Panc1 (cell line): ENCODE measurements around the gene SLC22A23. TPM values are rescaled to one million over a fixed set of nuclear protein-coding genes. Genes with fewer than 3 reads are reported as not detected.

ENCODE experiments used
- ATAC-seq: fragments of 200-7000 bp; cut with Tn5 transposase; 2 replicates; pipeline ENCODE4 v1.9.1; 2020; ENCODE audit warnings: mild to moderate bottlenecking, moderate library complexity
- BruUV-seq: library from RNA; stranded (reverse); fragments of 400-500 nt; replicated peaks from 2 replicates; lab custom pipeline; 2021; lab: Mats Ljungman, UMichigan
- CTCF ChIA-PET: fragments of 300-600 bp; sonication (Branson Sonifier 250); formaldehyde crosslinking; loops from one replicate; lab custom pipeline; 2022; ENCODE audit warnings: antibody characterized with exemption; lab: Charles Lee
- POLR2A ChIA-PET: fragments of 300-600 bp; sonication (Branson Sonifier 250); formaldehyde crosslinking; loops from one replicate; lab custom pipeline; 2022; ENCODE audit warnings: antibody characterized with exemption; lab: Charles Lee
- DNase-seq: peaks from one replicate; pipeline ENCODE4 v3.0.0-alpha.2; 2010; ENCODE audit warnings: low read depth, low spot score
- H3K27ac ChIP-seq: 2 replicates; pipeline ENCODE4 v1.5.1; 2011; ENCODE audit warnings: mild to moderate bottlenecking, low read length, inconsistent platforms
- H3K27me3 ChIP-seq: fragments of 200-500 bp; sonication (Bioruptor generic); 2 replicates; pipeline ENCODE4 v1.6.0; 2014; ENCODE audit warnings: low read length, inconsistent platforms; ENCODE audit not compliant: control insufficient read depth, insufficient read depth
- H3K36me3 ChIP-seq: fragments of 200-500 bp; sonication (Bioruptor generic); 2 replicates; pipeline ENCODE4 v1.5.1; 2014; ENCODE audit warnings: inconsistent platforms, mild to moderate bottlenecking, low read length, moderate library complexity; ENCODE audit not compliant: control insufficient read depth, insufficient read depth
- H3K4me1 ChIP-seq: 2 replicates; pipeline ENCODE4 v1.5.1; 2011; ENCODE audit warnings: inconsistent platforms, mild to moderate bottlenecking, low read length, moderate library complexity; ENCODE audit not compliant: control insufficient read depth, insufficient read depth
- H3K4me3 ChIP-seq, 2 experiments: 2 replicates each; pipeline ENCODE4 v1.5.1; 2011 to 2012; ENCODE audit warnings: low read depth in 2 of 2, low read length in 2 of 2, mild to moderate bottlenecking in 2 of 2, inconsistent platforms in 1 of 2, moderate library complexity in 1 of 2
- H3K9me3 ChIP-seq: fragments of 200-500 bp; sonication (Bioruptor generic); 2 replicates; pipeline ENCODE4 v1.5.1; 2014; ENCODE audit warnings: low read depth, mild to moderate bottlenecking, inconsistent platforms, low read length, moderate library complexity; ENCODE audit not compliant: control insufficient read depth, insufficient read depth
- CTCF ChIP-seq: fragments of 450-650 bp; IDR thresholded peaks from 2 replicates; pipeline ENCODE4 v1.5.1; 2017; ENCODE audit warnings: mild to moderate bottlenecking
- POLR2AphosphoS5 ChIP-seq: IDR thresholded peaks from 2 replicates; pipeline ENCODE4 v1.6.1; 2012; ENCODE audit warnings: mild to moderate bottlenecking, low read depth, low read length, moderate library complexity
- REST ChIP-seq, 2 experiments: IDR thresholded peaks; 2 replicates each; pipeline ENCODE4 v1.6.1; 2011 to 2012; ENCODE audit warnings: low read depth in 2 of 2, control low read depth in 1 of 2, low read length in 1 of 2, mild to moderate bottlenecking in 1 of 2, moderate library complexity in 1 of 2; ENCODE audit not compliant: insufficient read depth in 1 of 2
- SIN3A ChIP-seq: IDR thresholded peaks from 2 replicates; pipeline ENCODE4 v1.6.1; 2012; ENCODE audit warnings: low read depth, mild to moderate bottlenecking, low read length, moderate library complexity, borderline replicate concordance; ENCODE audit not compliant: insufficient read depth
- TCF7L2 ChIP-seq: IDR thresholded peaks from 2 replicates; pipeline ENCODE4 v1.6.1; 2011; ENCODE audit warnings: mild to moderate bottlenecking, low read depth, low read length, inconsistent platforms
- in situ Hi-C: cut with HindIII; loops from 2 replicates; pipeline ENCODE4 v1.10.0; 2016; ENCODE audit warnings: low sequenced_read_pairs, low pct_unique_long_range_greater_than_20kb
- intact Hi-C: fragments of 100-400 bp; cut with micrococcal nuclease; formaldehyde crosslinking; loops from one replicate; pipeline ENCODE4 v1.10.0; 2022; ENCODE audit not compliant: unreplicated experiment
- total RNA-seq: library from RNA; stranded (reverse); gene quantifications from one replicate; pipeline ENCODE4 v1.2.1, GENCODE V29; 2021; ENCODE audit not compliant: unreplicated experiment

The SLC22A23 gene
- total RNA-seq, 1 experiment from 2014 or later: 4.5 TPM

GRCh38 chr6:3384241-3385143 lies 72.4 kb downstream of the SLC22A23 start:
- Histone ChIP-seq H3K9me3 (no peaks in the 10 kb centered on the region), H3K36me3 (no peaks in the 10 kb centered on the region), H3K27ac (no peak overlapping the region), H3K4me3 (no peak overlapping the region), H3K27me3 (no peaks in the 10 kb centered on the region), H3K4me1 (no peaks in the 10 kb centered on the region)
- ChIA-PET CTCF (no interaction called here), POLR2A (no interaction called here)
- in situ Hi-C loops (no loop called here), intact Hi-C loops (no loop called here)
- no TSS peak for BruUV-seq
- DNase-seq (no peak), ATAC-seq (no peak)
- TF ChIP-seq TCF7L2 (no peak), POLR2AphosphoS5 (no peak), CTCF (no peak), REST (IDR thresholded peaks at IDR 0.05; ENCODE audit: insufficient read depth in 1 of 2, low read depth in 2 of 2, low read length in 1 of 2) (no peak), SIN3A (no peak)

GRCh38 chr6:3383525-3383924 lies 73.3 kb downstream of the SLC22A23 start:
- Histone ChIP-seq H3K9me3 (no peaks in the 10 kb centered on the region), H3K27me3 (no peaks in the 10 kb centered on the region), H3K4me3 (no peak overlapping the region), H3K4me1 (no peaks in the 10 kb centered on the region), H3K36me3 (no peaks in the 10 kb centered on the region), H3K27ac (no peak overlapping the region)
- no peak for TF ChIP-seq SIN3A
- TF ChIP-seq REST (IDR thresholded peaks at IDR 0.05; ENCODE audit: insufficient read depth in 1 of 2, low read depth in 2 of 2, low read length in 1 of 2): no peak
- TF ChIP-seq CTCF: no peak
- no peak for TF ChIP-seq TCF7L2
- no peak for TF ChIP-seq POLR2AphosphoS5
- no peak for DNase-seq
- POLR2A ChIA-PET: interaction anchor here (0.6 kb wide), 1 partner anchor 36 kb away, joined by 3 read pairs; no protein-coding TSS in a partner anchor
- BruUV-seq: no TSS peak
- no peak for ATAC-seq
- in situ Hi-C loops (no loop called here), intact Hi-C loops (no loop called here)
- CTCF ChIA-PET: no interaction called here
